Activated T-helper 1 cell treated with anti-CD3 and anti-CD28 coated beads, Interleukin-12 subunit alpha, Interleukin-12 subunit beta, Interleukin-2, Interleukin-4 antibody, amounts not matched to agents 30 ng/mL and 10 ng/mL and 1 ng/mL, durations not matched to agents 14 hours and 24 hours and 36 hours (primary cell): ENCODE data around the gene UNC93B1. TPM values are rescaled to one million over a fixed set of nuclear protein-coding genes. Genes with fewer than 3 reads are reported as not detected.

Experiments used
- total RNA-seq: library from RNA; stranded (reverse); gene quantifications from 2 replicates; pipeline ENCODE4 v1.2.3, GENCODE V29; 2022

UNC93B1 gene
- total RNA-seq, 1 donor from 2014 or later = 13.9 TPM

Other genes with a start within 250 kb of the UNC93B1 start
- gene ALDH3B1, start 6.2 kb upstream of the UNC93B1 start, total RNA-seq = not detected in 2 replicates
- 137 and 144 TPM in 2 replicates for gene NDUFS8, start 26.6 kb upstream of the UNC93B1 start, total RNA-seq
- 142 and 152 TPM in 2 replicates for gene TCIRG1, start 34.9 kb upstream of the UNC93B1 start, total RNA-seq
- 13.2 and 13.7 TPM in 2 replicates for gene CHKA, start 117.3 kb upstream of the UNC93B1 start, total RNA-seq
- gene KMT5B, start 209.2 kb upstream of the UNC93B1 start, total RNA-seq = 32.1 and 37.3 TPM in 2 replicates